AG20443 (cell line): ENCODE results near the gene NBPF26.
"Not testable (repeated sequence)": the region's sequence is repeated elsewhere in the genome, so short reads cannot be mapped to it uniquely, and the experiment has no call there.

Experiments used
- DNase-seq: peaks from one replicate; pipeline ENCODE4 v3.0.0; 2012; ENCODE audit warnings: low spot score, mixed read lengths

NBPF26 gene

GRCh38 chr1:120858144-120858543, 134.4 kb downstream of the NBPF26 start:
- DNase-seq = not testable (repeated sequence)

- DNase-seq = not testable (repeated sequence)
Measured at GRCh38 chr1:120859615-120860234, 136.0 kb downstream of the NBPF26 start.

GRCh38 chr1:120878206-120878605, 154.5 kb downstream of the NBPF26 start:
- DNase-seq = not testable (repeated sequence)

- DNase-seq = not testable (repeated sequence)
Measured at GRCh38 chr1:120880056-120880455, 156.3 kb downstream of the NBPF26 start.

- DNase-seq = not testable (repeated sequence)
Measured at GRCh38 chr1:120881934-120882333, 158.2 kb downstream of the NBPF26 start.
